B cell (primary cell): Measurements from ENCODE around the gene PCDH15. TPM values are rescaled to one million over a fixed set of nuclear protein-coding genes. Genes with fewer than 3 reads are reported as not detected.

ENCODE experiments used
- ATAC-seq: fragments of 200-7000 bp; cut with Tn5 transposase; one replicate; pipeline ENCODE4 v1.10.0; 2021; ENCODE audit warnings: low read depth, mild to moderate bottlenecking, moderate number of reproducible peaks, moderate library complexity
- CTCF ChIA-PET: fragments of 350-600 bp; sonication (Branson Sonifier 250); formaldehyde crosslinking; loops from one replicate; lab custom pipeline; 2021; ENCODE audit warnings: antibody characterized with exemption, inconsistent platforms; lab: Charles Lee
- POLR2A ChIA-PET: fragments of 350-600 bp; sonication (Branson Sonifier 250); formaldehyde crosslinking; loops from one replicate; lab custom pipeline; 2021; ENCODE audit warnings: antibody characterized with exemption; lab: Charles Lee
- DNase-seq: peaks from one replicate; pipeline ENCODE4 v3.0.0; 2013
- H2AFZ ChIP-seq: 2 replicates; pipeline ENCODE4 v1.6.1; 2012; ENCODE audit warnings: mild to moderate bottlenecking, low read depth, low read length; ENCODE audit not compliant: insufficient read depth, poor library complexity, severe bottlenecking
- H3K27ac ChIP-seq, 2 donors: 1 replicate in 1 of 2; 2 replicates in 1 of 2; pipeline ENCODE4 v1.5.1; 2012 to 2013; ENCODE audit warnings: low read length in 2 of 2, mild to moderate bottlenecking in 2 of 2, moderate library complexity in 1 of 2
- H3K27me3 ChIP-seq, 4 experiments: fragments of 200-600 bp in 1 of 4; sonication (generic) in 1 of 4; replicated peaks in 1 of 4; 1 replicate in 2 of 4; 2 replicates in 2 of 4; pipeline versions ENCODE4 v1.6.1 to v1.7.0; 2013 to 2016; ENCODE audit warnings: low read length in 3 of 4, mild to moderate bottlenecking in 2 of 4, mixed read lengths in 1 of 4, moderate library complexity in 1 of 4; ENCODE audit not compliant: insufficient read depth in 4 of 4, control insufficient read depth in 3 of 4; ENCODE audit errors: control extremely low read depth in 1 of 4
- H3K36me3 ChIP-seq, 2 experiments: replicated peaks in 1 of 2; 1 replicate in 1 of 2; 2 replicates in 1 of 2; pipeline versions ENCODE4 v1.6.1 to v1.7.1; 2013; ENCODE audit warnings: low read length in 1 of 2; ENCODE audit not compliant: insufficient read depth in 2 of 2, control insufficient read depth in 1 of 2; ENCODE audit errors: control extremely low read depth in 1 of 2, extremely low read depth in 1 of 2
- H3K4me1 ChIP-seq, 2 donors: fragments of 200-600 bp in 1 of 2; sonication (generic) in 1 of 2; 1 replicate in 1 of 2; 2 replicates in 1 of 2; pipeline versions ENCODE4 v1.5.1 to v1.6.1; 2013 to 2017; ENCODE audit warnings: low read length in 2 of 2; ENCODE audit not compliant: control insufficient read depth in 2 of 2, insufficient read depth in 2 of 2
- H3K4me2 ChIP-seq: replicated peaks from 2 replicates; pipeline ENCODE3; 2012; ENCODE audit warnings: mild to moderate bottlenecking, low read depth, low read length; ENCODE audit not compliant: poor library complexity, severe bottlenecking
- H3K4me3 ChIP-seq, 5 experiments: fragments of 200-600 bp in 1 of 5; sonication (generic) in 1 of 5; 1 replicate in 3 of 5; 2 replicates in 2 of 5; pipeline versions ENCODE4 v1.5.1 to v1.7.0; 2011 to 2016; ENCODE audit warnings: low read length in 4 of 5, mild to moderate bottlenecking in 4 of 5, low read depth in 2 of 5, control low read depth in 1 of 5, moderate library complexity in 1 of 5; ENCODE audit not compliant: insufficient read depth in 1 of 5; ENCODE audit errors: control extremely low read depth in 1 of 5, extremely low read depth in 1 of 5
- H3K79me2 ChIP-seq: fragments of 200-600 bp; sonication (generic); one replicate; pipeline ENCODE4 v1.6.0; 2016; ENCODE audit warnings: low read length; ENCODE audit not compliant: control insufficient read depth, insufficient read depth
- H3K9ac ChIP-seq: fragments of 200-600 bp; sonication (generic); 2 replicates; pipeline ENCODE4 v1.6.1; 2017; ENCODE audit warnings: mild to moderate bottlenecking, low read length, moderate library complexity
- H3K9me3 ChIP-seq, 3 donors: one replicate each; pipeline versions ENCODE4 v1.6.1 to v1.7.1; 2013; ENCODE audit warnings: low read length in 2 of 3; ENCODE audit not compliant: control insufficient read depth in 2 of 3, insufficient read depth in 1 of 3; ENCODE audit errors: control extremely low read depth in 1 of 3
- H4K20me1 ChIP-seq: 2 replicates; pipeline ENCODE4 v1.6.0; 2012; ENCODE audit warnings: mild to moderate bottlenecking, low read length; ENCODE audit not compliant: insufficient read depth, control insufficient read depth, poor library complexity, severe bottlenecking
- H3K27ac Mint-ChIP-seq: one replicate; pipeline ENCODE4 v1.8.0; 2021; ENCODE audit warnings: mixed read lengths
- H3K27me3 Mint-ChIP-seq: one replicate; pipeline ENCODE4 v1.8.0; 2021; ENCODE audit warnings: mixed read lengths
- H3K4me1 Mint-ChIP-seq: one replicate; pipeline ENCODE4 v1.8.0; 2021; ENCODE audit warnings: mixed read lengths
- H3K4me3 Mint-ChIP-seq: one replicate; pipeline ENCODE4 v1.8.0; 2021; ENCODE audit warnings: mixed read lengths
- H3K9me3 Mint-ChIP-seq: one replicate; pipeline ENCODE4 v1.8.0; 2022; ENCODE audit warnings: mixed read lengths; ENCODE audit not compliant: insufficient read depth
- EZH2 ChIP-seq: IDR thresholded peaks from 2 replicates; pipeline ENCODE4 v1.6.1; 2012; ENCODE audit warnings: borderline replicate concordance, low read depth, mild to moderate bottlenecking, moderate library complexity, low read length; ENCODE audit not compliant: insufficient read depth, poor library complexity, severe bottlenecking
- WGBS: methylation state at CpG from one replicate; pipeline ENCODE4 v1.1.5; 2013; ENCODE audit warnings: missing lambda C conversion rate; ENCODE audit not compliant: insufficient coverage; 5-methylcytosine and 5-hydroxymethylcytosine counted together
- intact Hi-C: fragments of 100-400 bp; cut with micrococcal nuclease; formaldehyde crosslinking; loops from one replicate; pipeline ENCODE4 v1.10.0; 2022
- polyA plus RNA-seq: library from polyadenylated mRNA; depleted of rRNA; stranded (reverse); fragments of >200 nt; gene quantifications from 2 replicates; pipeline ENCODE4 v1.2.3, GENCODE V29; 2012
- total RNA-seq, 2 donors: library from RNA; stranded (reverse); fragments of 120-200 nt in 1 of 2; gene quantifications; 1 replicate in 1 of 2; 2 replicates in 1 of 2; pipeline versions ENCODE4 v1.2.3 to v1.2.4, GENCODE V29; 2013 to 2022
- TF ChIP-seq, protein P1 (sequence below): fragments of 200-600 bp; IDR thresholded peaks from one replicate; pipeline ENCODE4 v1.8.0; 2022; ENCODE audit warnings: antibody characterized with exemption, mild to moderate bottlenecking

PCDH15 gene
- total and polyA plus RNA-seq, 2 donors (not counting 1 experiment from before 2014, with no cell fraction given): not detected

DNA sequence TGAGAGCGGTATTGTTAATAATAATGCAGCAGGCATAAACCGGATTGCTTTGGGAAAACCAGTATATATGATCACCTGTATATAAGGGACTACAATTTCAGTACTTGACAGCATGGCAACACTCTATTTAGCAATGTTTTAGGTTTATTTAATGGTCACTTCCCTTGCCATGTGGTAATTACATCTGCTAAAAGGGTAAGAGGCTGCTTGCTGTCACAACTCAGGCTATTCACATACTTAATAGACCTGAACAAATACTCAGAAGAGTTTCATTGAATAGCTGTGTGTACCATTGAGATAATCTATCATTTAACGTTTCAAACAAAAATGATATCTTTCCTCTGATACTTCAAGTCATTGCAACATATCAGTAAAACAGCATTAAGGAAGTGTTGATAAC, 90.1 kb downstream of the PCDH15 start:
- Histone ChIP-seq H3K4me3 (no peak overlapping the region), H3K79me2 (no peaks in the 10 kb centered on the region), H3K27ac (no peak overlapping the region), H4K20me1 (no peaks in the 10 kb centered on the region), H3K4me2 (no peak overlapping the region), H3K36me3 (no peaks in the 10 kb centered on the region), H3K9ac (no peak overlapping the region), H3K9me3 (peaks cover 0 to 4% (median 1%) of the 10 kb centered on the region in 3 donors), H3K27me3 (no peaks in the 10 kb centered on the region), H2AFZ (no peak overlapping the region), H3K4me1 (no peaks in the 10 kb centered on the region)
- POLR2A ChIA-PET: no interaction called here
- no peaks in the 10 kb centered on the region for H3K4me1 Mint-ChIP-seq
- H3K9me3 Mint-ChIP-seq: no peaks in the 10 kb centered on the region
- ATAC-seq (no peak), DNase-seq (no peak)
- no peak for TF ChIP-seq EZH2
- TF ChIP-seq, protein P1, sequence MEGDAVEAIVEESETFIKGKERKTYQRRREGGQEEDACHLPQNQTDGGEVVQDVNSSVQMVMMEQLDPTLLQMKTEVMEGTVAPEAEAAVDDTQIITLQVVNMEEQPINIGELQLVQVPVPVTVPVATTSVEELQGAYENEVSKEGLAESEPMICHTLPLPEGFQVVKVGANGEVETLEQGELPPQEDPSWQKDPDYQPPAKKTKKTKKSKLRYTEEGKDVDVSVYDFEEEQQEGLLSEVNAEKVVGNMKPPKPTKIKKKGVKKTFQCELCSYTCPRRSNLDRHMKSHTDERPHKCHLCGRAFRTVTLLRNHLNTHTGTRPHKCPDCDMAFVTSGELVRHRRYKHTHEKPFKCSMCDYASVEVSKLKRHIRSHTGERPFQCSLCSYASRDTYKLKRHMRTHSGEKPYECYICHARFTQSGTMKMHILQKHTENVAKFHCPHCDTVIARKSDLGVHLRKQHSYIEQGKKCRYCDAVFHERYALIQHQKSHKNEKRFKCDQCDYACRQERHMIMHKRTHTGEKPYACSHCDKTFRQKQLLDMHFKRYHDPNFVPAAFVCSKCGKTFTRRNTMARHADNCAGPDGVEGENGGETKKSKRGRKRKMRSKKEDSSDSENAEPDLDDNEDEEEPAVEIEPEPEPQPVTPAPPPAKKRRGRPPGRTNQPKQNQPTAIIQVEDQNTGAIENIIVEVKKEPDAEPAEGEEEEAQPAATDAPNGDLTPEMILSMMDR: no peak
- no peak overlapping the region for H3K27ac Mint-ChIP-seq
- 100% methylated on average over 1 of the region's 3 CpGs for WGBS
- CTCF ChIA-PET: no interaction called here
- H3K4me3 Mint-ChIP-seq: no peak overlapping the region
- H3K27me3 Mint-ChIP-seq: no peaks in the 10 kb centered on the region
- intact Hi-C loops: no loop called here

DNA sequence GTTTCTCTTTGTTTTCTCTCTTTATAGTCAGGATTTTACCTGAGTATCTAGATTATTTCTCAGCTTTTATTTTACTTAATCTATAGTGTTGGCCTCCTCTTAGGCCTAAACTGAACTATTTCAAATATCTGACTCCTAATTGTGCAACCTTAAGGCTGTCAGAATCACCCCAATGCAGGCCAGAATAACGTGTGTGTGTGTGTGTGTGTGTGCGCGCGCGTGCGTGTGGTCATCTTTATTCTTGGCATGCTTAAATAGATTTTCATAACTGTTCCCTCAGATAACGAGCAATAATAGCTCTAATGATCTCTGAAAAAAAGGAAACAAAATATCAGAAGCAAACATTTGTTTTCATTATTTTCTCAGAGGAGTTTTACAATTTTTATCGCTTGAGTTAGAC, 92.4 kb downstream of the PCDH15 start:
- POLR2A ChIA-PET: no interaction called here
- Histone ChIP-seq H3K4me1 (no peaks in the 10 kb centered on the region), H3K9ac (no peak overlapping the region), H3K36me3 (no peaks in the 10 kb centered on the region), H3K4me2 (no peak overlapping the region), H4K20me1 (no peaks in the 10 kb centered on the region), H3K9me3 (peaks cover 0 to 4% (median 1%) of the 10 kb centered on the region in 3 donors), H2AFZ (no peak overlapping the region), H3K27me3 (no peaks in the 10 kb centered on the region), H3K27ac (no peak overlapping the region), H3K4me3 (no peak overlapping the region), H3K79me2 (no peaks in the 10 kb centered on the region)
- Mint-ChIP-seq H3K27me3 (no peaks in the 10 kb centered on the region), H3K4me3 (no peak overlapping the region), H3K9me3 (no peaks in the 10 kb centered on the region), H3K4me1 (no peaks in the 10 kb centered on the region), H3K27ac (no peak overlapping the region)
- ATAC-seq (no peak), DNase-seq (no peak)
- CTCF ChIA-PET: no interaction called here
- TF ChIP-seq, protein P1: no peak
- no peak for TF ChIP-seq EZH2
- WGBS: no CpG with 5 or more reads among the region's 8 CpGs
- intact Hi-C loops: no loop called here
